ENCODE measurements around the gene YJEFN3. TPM values are rescaled to one million over a fixed set of nuclear protein-coding genes. Genes with fewer than 3 reads are reported as not detected.

Gene YJEFN3
- total RNA-seq, 4 donors from 2014 or later = 0.33 to 1.1 (median 0.80) TPM

GRCh38 chr19:19492026-19492610 is 36.6 kb upstream of the YJEFN3 start:
- TF ChIP-seq CTCF (IDR thresholded peaks at IDR 0.05; ENCODE audit: low read depth) = no peak

DNA sequence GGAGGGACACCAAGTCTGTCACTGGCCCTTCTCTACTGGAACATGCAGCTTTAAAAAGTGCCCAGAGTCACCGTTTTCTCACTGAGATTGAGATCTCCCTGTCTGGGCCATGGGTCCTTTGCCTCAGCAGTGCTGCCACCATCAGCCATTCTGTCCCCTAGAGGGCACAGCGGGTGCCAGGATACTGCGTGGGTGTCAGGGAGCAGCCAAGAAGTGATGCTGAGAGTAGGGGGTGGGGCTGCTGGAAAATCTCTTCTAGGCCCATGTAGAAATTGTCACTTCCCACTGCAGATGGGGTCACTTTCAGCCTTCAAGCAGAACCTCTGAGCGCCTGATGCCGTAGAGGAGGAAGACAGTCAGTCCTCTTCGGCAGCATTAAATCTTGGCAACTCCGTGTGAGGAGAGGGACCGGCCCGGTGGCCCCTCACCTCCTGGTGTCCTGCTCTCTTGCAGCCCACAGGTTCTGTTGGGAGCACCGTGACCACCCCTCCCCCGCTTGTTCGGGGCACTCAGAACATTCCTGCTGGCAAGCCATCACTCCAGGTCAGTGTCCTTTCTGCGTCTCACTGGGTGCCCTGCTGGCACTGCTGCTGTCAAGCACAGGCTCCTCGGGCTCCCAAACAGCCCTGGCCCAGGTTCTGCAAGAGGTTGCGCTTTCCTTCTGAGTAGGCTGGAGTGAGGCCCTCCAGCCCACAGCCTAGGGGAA is 34.7 kb upstream of the YJEFN3 start:
- TF ChIP-seq CTCF (IDR thresholded peaks at IDR 0.05; ENCODE audit: low read depth) = no peak

GRCh38 chr19:19495614-19496603 is 32.8 kb upstream of the YJEFN3 start:
- TF ChIP-seq CTCF (IDR thresholded peaks at IDR 0.05; ENCODE audit: low read depth) = no peak

GRCh38 chr19:19498255-19498991 is 30.3 kb upstream of the YJEFN3 start:
- no peak for TF ChIP-seq CTCF (IDR thresholded peaks at IDR 0.05; ENCODE audit: low read depth)

GRCh38 chr19:19499272-19499995 is 29.3 kb upstream of the YJEFN3 start:
- no peak for TF ChIP-seq CTCF (IDR thresholded peaks at IDR 0.05; ENCODE audit: low read depth)

DNA sequence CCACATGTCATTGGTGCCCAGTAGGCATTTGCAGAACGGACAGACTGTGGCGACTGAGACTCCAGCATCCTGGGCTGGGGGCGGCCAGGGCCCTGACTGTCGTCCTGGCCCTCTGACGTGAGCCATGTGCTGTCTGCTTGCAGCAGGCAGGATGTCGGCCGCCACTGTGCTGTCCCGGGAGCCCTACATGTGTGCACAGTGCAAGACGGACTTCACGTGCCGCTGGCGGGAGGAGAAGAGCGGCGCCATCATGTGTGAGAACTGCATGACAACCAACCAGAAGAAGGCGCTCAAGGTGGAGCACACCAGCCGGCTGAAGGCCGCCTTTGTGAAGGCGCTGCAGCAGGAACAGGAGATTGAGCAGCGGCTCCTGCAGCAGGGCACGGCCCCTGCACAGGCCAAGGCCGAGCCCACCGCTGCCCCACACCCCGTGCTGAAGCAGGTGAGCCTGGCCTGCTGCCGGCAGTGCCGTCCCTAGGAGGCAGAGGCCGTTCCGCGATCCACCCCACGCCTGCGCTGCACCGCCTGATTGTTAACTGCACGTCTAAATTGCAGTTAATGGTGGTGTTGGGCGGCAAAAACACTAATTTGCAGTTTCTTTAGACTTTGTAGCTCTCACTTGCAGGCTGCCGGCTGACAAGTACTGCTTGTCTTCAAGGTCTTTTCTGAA is 27.6 kb upstream of the YJEFN3 start:
- TF ChIP-seq CTCF (IDR thresholded peaks at IDR 0.05; ENCODE audit: low read depth) = no peak

All from subcutaneous adipose tissue (tissue), 4 donors.